SK-N-MC (cell line): Measurements from ENCODE around the gene PYHIN1.

Source experiments
- EZH2 ChIP-seq: fragments of 200-600 bp; sonication (generic); IDR thresholded peaks from one replicate; pipeline ENCODE4 v1.6.1; 2017; ENCODE audit warnings: antibody characterized with exemption
- POLR2AphosphoS5 ChIP-seq: IDR thresholded peaks from 2 replicates; pipeline ENCODE4 v1.6.1; 2012; ENCODE audit warnings: mild to moderate bottlenecking, low read depth, low read length, borderline replicate concordance

DNA sequence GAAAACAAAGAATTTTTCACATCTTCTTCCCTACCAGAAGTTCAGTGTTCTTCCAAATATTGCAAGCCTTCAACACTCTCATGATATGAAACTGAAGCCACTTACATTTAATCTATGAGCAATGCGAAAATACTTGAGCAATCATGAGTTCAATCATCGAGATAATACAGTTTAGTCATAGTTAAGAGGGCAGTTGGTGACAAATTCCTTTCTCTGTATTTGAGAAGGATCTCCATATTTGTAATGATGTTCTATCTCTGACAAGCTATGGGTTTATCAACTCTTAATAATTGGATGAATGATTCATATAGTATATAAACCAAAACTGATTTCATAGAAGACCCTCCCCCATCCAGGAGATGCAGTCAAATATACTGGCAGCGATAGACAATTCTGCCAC is 29.7 kb upstream of the PYHIN1 start:
- TF ChIP-seq EZH2 (no peak), POLR2AphosphoS5 (no peak)
